ENCODE measurements around the gene CKAP2L.

GRCh38 chr2:112790305-112790704, 25.9 kb upstream of the CKAP2L start:
- TF ChIP-seq CTCF (IDR thresholded peaks at IDR 0.05): no peak
- no peak for TF ChIP-seq POLR2A (IDR thresholded peaks at IDR 0.05)
